HL-60 (cell line): ENCODE measurements around the gene OPALIN.

ENCODE experiments used
- DNase-seq, 2 experiments: peaks; one replicate each; pipeline ENCODE4 v3.0.0-alpha.2; 2010 to 2020; ENCODE audit warnings: low read depth in 1 of 2, low spot score in 1 of 2
- H3K27ac ChIP-seq: fragments of 250-450 bp; sonication (Bioruptor Pico); replicated peaks from 2 replicates; pipeline ENCODE4 v1.5.1; 2020; ENCODE audit warnings: mild to moderate bottlenecking, moderate library complexity
- H3K27me3 ChIP-seq: fragments of 250-450 bp; sonication (Bioruptor Pico); 2 replicates; pipeline ENCODE4 v1.5.1; 2021; ENCODE audit warnings: mild to moderate bottlenecking, moderate library complexity; ENCODE audit not compliant: insufficient read depth, poor library complexity, severe bottlenecking
- H3K4me3 ChIP-seq: replicated peaks from 2 replicates; pipeline ENCODE4 v1.5.1; 2011; ENCODE audit warnings: mild to moderate bottlenecking, control low read depth, low read length; ENCODE audit not compliant: insufficient read depth
- CTCF ChIP-seq: IDR thresholded peaks from one replicate; pipeline ENCODE4 v1.5.1; 2011; ENCODE audit warnings: low read length, control low read depth, inconsistent platforms; ENCODE audit not compliant: insufficient read depth
- GABPA ChIP-seq: IDR thresholded peaks from 2 replicates; pipeline ENCODE4 v1.6.1; 2012; ENCODE audit warnings: low read depth
- POLR2AphosphoS5 ChIP-seq: IDR thresholded peaks from 2 replicates; pipeline ENCODE4 v1.6.1; 2012; ENCODE audit warnings: low read depth
- REST ChIP-seq: IDR thresholded peaks from 2 replicates; pipeline ENCODE4 v1.6.1; 2012; ENCODE audit warnings: low read depth; ENCODE audit not compliant: insufficient replicate concordance
- SPI1 ChIP-seq: IDR thresholded peaks from 2 replicates; pipeline ENCODE4 v1.6.1; 2012; ENCODE audit warnings: low read depth, mild to moderate bottlenecking, borderline replicate concordance

Gene OPALIN

GRCh38 chr10:96360766-96361165 is 2.0 kb upstream of the OPALIN start:
- no peak for DNase-seq
- Histone ChIP-seq H3K4me3 (no peak overlapping the region), H3K27ac (no peak overlapping the region), H3K27me3 (no peaks in the 10 kb centered on the region)
- no peak for TF ChIP-seq SPI1
- no peak for TF ChIP-seq REST
- no peak for TF ChIP-seq POLR2AphosphoS5
- TF ChIP-seq GABPA, result no peak
- TF ChIP-seq CTCF, result no peak

- TF ChIP-seq GABPA (no peak), REST (no peak), CTCF (no peak), SPI1 (no peak), POLR2AphosphoS5 (no peak)
- no peaks in the 10 kb centered on the region for H3K27me3 ChIP-seq
- no peak for DNase-seq
- no peak overlapping the region for H3K27ac ChIP-seq
- no peak overlapping the region for H3K4me3 ChIP-seq
Measured at GRCh38 chr10:96360331-96360730, 1.5 kb upstream of the OPALIN start.

GRCh38 chr10:96359616-96360015 is 814 bp upstream of the OPALIN start:
- Histone ChIP-seq H3K27ac (no peak overlapping the region), H3K4me3 (no peak overlapping the region), H3K27me3 (no peaks in the 10 kb centered on the region)
- TF ChIP-seq GABPA, result no peak
- TF ChIP-seq POLR2AphosphoS5, result no peak
- no peak for TF ChIP-seq SPI1
- no peak for TF ChIP-seq REST
- TF ChIP-seq CTCF, result no peak
- no peak for DNase-seq
